Thyroid gland (tissue), 4 donors: ENCODE results near the gene GRAMD1A.

Experiments used
- POLR2A ChIP-seq, 2 donors: fragments of 450-650 bp; IDR thresholded peaks; one replicate each; pipeline ENCODE4 v1.6.1; 2017; ENCODE audit warnings: antibody characterized with exemption in 2 of 2, mild to moderate bottlenecking in 2 of 2, moderate library complexity in 1 of 2
- TF ChIP-seq, protein P1 (sequence below), 6 experiments: fragments of 200-600 bp in 3 of 6; fragments of 450-650 bp in 3 of 6; sonication (generic) in 3 of 6; IDR thresholded peaks; one replicate each; pipeline ENCODE4 v1.5.1; 2016 to 2019; ENCODE audit warnings: antibody characterized with exemption in 6 of 6, mild to moderate bottlenecking in 2 of 6, inconsistent platforms in 1 of 6, moderate library complexity in 1 of 6

DNA sequence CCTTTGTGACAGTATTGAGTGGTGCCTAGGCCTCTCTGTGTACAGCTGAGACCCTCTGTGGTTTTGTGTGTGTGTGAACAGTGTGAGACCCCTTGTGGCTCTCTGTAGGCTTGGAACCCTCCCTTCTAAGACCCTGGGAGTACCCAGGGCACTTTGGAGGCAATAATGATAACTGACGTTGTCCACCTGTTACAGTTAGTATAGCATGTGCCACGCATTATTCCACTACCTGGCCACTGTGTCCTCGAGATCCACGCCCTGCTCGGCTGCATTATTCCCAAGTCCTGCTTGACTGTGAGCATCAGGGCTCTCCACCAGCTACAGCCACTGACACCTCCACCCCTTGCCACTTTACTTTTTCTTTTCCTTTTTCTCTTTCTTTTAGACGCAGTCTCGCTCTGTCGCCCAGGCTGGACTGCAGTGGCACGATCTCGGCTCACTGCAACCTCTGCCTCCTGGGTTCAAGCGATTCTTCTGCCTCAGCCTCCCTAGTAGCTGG, 2.0 kb downstream of the GRAMD1A start:
- TF ChIP-seq, protein P1, sequence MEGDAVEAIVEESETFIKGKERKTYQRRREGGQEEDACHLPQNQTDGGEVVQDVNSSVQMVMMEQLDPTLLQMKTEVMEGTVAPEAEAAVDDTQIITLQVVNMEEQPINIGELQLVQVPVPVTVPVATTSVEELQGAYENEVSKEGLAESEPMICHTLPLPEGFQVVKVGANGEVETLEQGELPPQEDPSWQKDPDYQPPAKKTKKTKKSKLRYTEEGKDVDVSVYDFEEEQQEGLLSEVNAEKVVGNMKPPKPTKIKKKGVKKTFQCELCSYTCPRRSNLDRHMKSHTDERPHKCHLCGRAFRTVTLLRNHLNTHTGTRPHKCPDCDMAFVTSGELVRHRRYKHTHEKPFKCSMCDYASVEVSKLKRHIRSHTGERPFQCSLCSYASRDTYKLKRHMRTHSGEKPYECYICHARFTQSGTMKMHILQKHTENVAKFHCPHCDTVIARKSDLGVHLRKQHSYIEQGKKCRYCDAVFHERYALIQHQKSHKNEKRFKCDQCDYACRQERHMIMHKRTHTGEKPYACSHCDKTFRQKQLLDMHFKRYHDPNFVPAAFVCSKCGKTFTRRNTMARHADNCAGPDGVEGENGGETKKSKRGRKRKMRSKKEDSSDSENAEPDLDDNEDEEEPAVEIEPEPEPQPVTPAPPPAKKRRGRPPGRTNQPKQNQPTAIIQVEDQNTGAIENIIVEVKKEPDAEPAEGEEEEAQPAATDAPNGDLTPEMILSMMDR (IDR thresholded peaks at IDR 0.05) = no peak
- no peak for TF ChIP-seq POLR2A (IDR thresholded peaks at IDR 0.05)
